Naive thymus-derived CD8-positive, alpha-beta T cell (primary cell): ENCODE data around the gene CD8B2. TPM values are rescaled to one million over a fixed set of nuclear protein-coding genes. Genes with fewer than 3 reads are reported as not detected.
A peak's percentile ranks its signal among the peaks of the same experiment; 100 is the strongest.
"Not testable (repeated sequence)": the region's sequence is repeated elsewhere in the genome, so short reads cannot be mapped to it uniquely, and the experiment has no call there.

Source experiments
- ATAC-seq, 2 donors: fragments of 150-1000 bp; cut with Tn5 transposase in 1 of 2; sonication (Bioruptor Pico), chemical (Tn5 transposase) in 1 of 2; 1 replicate in 1 of 2; 2 replicates in 1 of 2; pipeline ENCODE4 v1.10.0; 2021; ENCODE audit warnings: mild to moderate bottlenecking in 2 of 2, moderate library complexity in 2 of 2
- POLR2A ChIA-PET: fragments of 350-600 bp; sonication (Branson Sonifier 250); formaldehyde crosslinking; loops from one replicate; lab custom pipeline; 2021; ENCODE audit warnings: antibody characterized with exemption; lab: Charles Lee
- DNase-seq, 10 donors: peaks; one replicate each; pipeline versions ENCODE4 v3.0.0 to v3.0.0-alpha.2; 2020 to 2022
- H3K27ac Mint-ChIP-seq, 10 donors: one replicate each; pipeline ENCODE4 v1.8.0; 2020 to 2022; ENCODE audit warnings: mild to moderate bottlenecking in 10 of 10, mixed read lengths in 10 of 10, moderate library complexity in 4 of 10, inconsistent platforms in 1 of 10
- H3K27me3 Mint-ChIP-seq, 5 donors: one replicate each; pipeline ENCODE4 v1.8.0; 2021 to 2022; ENCODE audit warnings: mixed read lengths in 5 of 5
- H3K36me3 Mint-ChIP-seq, 3 donors: one replicate each; pipeline ENCODE4 v1.8.0; 2020 to 2022; ENCODE audit warnings: mixed read lengths in 3 of 3, mild to moderate bottlenecking in 2 of 3, inconsistent platforms in 1 of 3
- H3K4me1 Mint-ChIP-seq, 4 donors: one replicate each; pipeline ENCODE4 v1.8.0; 2021 to 2022; ENCODE audit warnings: mixed read lengths in 4 of 4
- H3K4me3 Mint-ChIP-seq, 10 donors: one replicate each; pipeline ENCODE4 v1.8.0; 2020 to 2022; ENCODE audit warnings: mild to moderate bottlenecking in 10 of 10, mixed read lengths in 10 of 10, moderate library complexity in 6 of 10, inconsistent platforms in 1 of 10
- H3K9me3 Mint-ChIP-seq, 9 donors: one replicate each; pipeline ENCODE4 v1.8.0; 2020 to 2022; ENCODE audit warnings: mixed read lengths in 9 of 9, mild to moderate bottlenecking in 3 of 9, inconsistent platforms in 1 of 9, moderate library complexity in 1 of 9
- polyA plus RNA-seq, 3 donors: library from polyadenylated mRNA; unstranded; fragments of 300-500 nt; fragmentation: Illumina TruSeq; gene quantifications; one replicate each; pipeline ENCODE4 v1.2.3, GENCODE V29; 2021
- total RNA-seq, 8 experiments: library from RNA in 2 of 8; stranded (reverse) in 2 of 8; gene quantifications; one replicate each; pipeline ENCODE4 v1.2.3 and lab custom pipeline; 2021 to 2026

Gene CD8B2
- total and polyA plus RNA-seq, 5 experiments from 2014 or later, result 13.1 to 32.6 (median 22.9) TPM

DNA sequence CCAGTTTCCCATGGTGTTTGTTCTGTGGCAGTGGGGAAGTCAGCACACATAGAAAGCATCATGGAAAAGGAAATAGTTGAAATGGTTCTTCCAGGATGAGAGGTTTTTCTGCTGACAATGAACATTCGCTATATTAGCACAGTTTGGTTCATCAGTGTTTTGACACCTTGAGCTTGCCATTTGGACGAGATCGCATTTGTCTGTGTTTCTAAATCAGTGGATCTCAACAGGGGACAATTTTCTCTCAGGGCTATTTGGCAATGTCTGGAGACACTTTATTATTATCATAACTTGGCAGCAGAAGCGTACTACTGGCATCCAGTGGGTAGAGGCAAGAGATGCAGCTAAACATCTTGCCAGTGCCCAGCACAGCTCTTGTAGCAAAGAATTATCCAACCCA lies 74.6 kb downstream of the CD8B2 start:
- no peak overlapping the region for H3K27ac Mint-ChIP-seq

DNA sequence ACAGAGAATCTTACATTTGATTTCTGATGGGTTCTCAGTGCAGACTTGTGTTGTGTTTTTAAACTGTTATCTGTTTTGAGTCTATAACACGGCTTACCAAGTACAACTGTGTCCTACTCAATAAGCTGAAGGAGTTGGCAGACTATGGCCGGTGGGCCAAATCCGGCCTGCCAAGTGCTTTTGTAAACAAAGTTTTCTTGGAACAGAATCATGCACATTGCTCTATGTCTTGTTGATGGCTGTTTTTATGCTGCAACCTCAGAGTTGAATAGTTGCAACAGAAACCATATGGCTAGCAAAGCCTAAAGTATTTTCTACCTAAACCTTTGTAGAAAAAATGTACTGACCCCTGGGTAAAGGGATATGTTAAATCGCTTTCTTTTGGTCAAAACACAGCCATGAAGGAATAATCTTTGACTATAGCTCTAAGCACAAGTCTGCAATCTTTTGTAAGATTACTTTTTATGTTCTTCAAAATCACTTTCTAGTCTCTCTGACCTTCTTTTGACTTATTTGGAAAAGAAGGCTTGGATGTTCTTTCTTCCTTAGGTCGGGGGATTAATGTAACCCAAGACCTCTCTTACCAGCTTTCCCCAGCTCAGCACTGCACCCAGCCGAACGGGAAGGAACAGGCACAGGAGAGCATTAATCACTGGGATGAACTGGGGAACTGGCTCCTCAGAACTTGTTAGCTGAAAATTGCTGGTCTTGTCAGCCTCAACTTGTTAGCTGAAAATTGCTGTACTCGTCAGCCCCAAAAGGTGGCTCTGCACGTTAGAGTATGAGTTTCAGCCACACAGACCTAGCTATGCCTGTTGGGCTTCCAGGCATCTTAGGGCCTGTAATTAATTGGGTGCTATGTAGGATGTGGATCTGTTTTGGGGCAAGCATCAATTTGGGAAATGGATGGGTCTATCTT lies 75.4 kb downstream of the CD8B2 start:
- POLR2A ChIA-PET, result no interaction called here
- peaks cover 0 to 3% (median 0%) of the 10 kb centered on the region in 5 donors for H3K27me3 Mint-ChIP-seq
- no peaks in the 10 kb centered on the region for H3K9me3 Mint-ChIP-seq
- no peaks in the 10 kb centered on the region for H3K36me3 Mint-ChIP-seq
- no peak for DNase-seq
- H3K4me3 Mint-ChIP-seq, result peak overlapping the region in 2 of 10 donors; percentile 17 to 55
- no peak overlapping the region for H3K27ac Mint-ChIP-seq
- no peak for ATAC-seq
- H3K4me1 Mint-ChIP-seq, result peaks cover 30 to 43% (median 40%) of the 10 kb centered on the region in 4 donors

More for the DNA sequence above, 74.6 kb downstream of the CD8B2 start:
- H3K27me3 Mint-ChIP-seq, result no peaks in the 10 kb centered on the region
- no peak overlapping the region for H3K4me3 Mint-ChIP-seq
- H3K36me3 Mint-ChIP-seq, result peaks cover 0 to 2% (median 2%) of the 10 kb centered on the region in 3 donors
- peaks cover 0 to 3% (median under 1%) of the 10 kb centered on the region in 9 donors for H3K9me3 Mint-ChIP-seq
- H3K4me1 Mint-ChIP-seq, result peaks cover 27 to 40% (median 35%) of the 10 kb centered on the region in 4 donors
- POLR2A ChIA-PET, result no interaction called here
- DNase-seq (no peak), ATAC-seq (no peak)

GRCh38 chr2:106563195-106563594 lies 76.0 kb downstream of the CD8B2 start:
- Mint-ChIP-seq H3K4me3 (peak overlapping the region in 2 of 10 donors; percentile 17 to 70), H3K27ac (no peak overlapping the region)

DNA sequence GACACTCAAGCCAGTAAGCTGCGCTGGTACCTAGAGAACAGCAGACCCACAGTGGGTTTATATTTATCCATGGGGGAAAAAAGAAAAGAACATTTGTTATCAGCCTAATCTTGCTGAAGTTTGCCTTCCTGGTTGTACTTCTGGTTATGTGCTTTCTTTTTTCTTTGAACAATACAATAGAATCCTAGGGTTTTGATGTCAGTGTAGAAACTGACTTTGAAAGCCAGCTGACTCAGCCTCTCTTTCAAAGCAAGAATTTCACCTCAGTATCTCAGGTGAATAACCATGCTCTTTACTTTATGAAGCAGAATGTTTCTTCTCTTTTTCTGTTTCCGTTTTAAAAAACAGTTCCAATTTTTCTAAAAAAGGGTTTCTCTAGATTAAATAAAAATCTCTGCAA lies 78.4 kb downstream of the CD8B2 start:
- H3K27me3 Mint-ChIP-seq, result peaks cover 0 to 3% (median 0%) of the 10 kb centered on the region in 5 donors

More at GRCh38 chr2:106563195-106563594, 76.0 kb downstream of the CD8B2 start:
- Mint-ChIP-seq H3K9me3 (no peaks in the 10 kb centered on the region), H3K4me1 (peaks cover 30 to 43% (median 40%) of the 10 kb centered on the region in 4 donors), H3K36me3 (no peaks in the 10 kb centered on the region), H3K27me3 (peaks cover 0 to 3% (median 0%) of the 10 kb centered on the region in 5 donors)
- ATAC-seq (no peak), DNase-seq (no peak)
- POLR2A ChIA-PET, result no interaction called here

GRCh38 chr2:106566050-106566449 lies 78.9 kb downstream of the CD8B2 start:
- H3K27ac Mint-ChIP-seq, result peak overlapping the region in 3 of 10 donors; percentile 30 to 45 (median 43)
- H3K9me3 Mint-ChIP-seq, result no peaks in the 10 kb centered on the region
- no peak for DNase-seq
- POLR2A ChIA-PET, result no interaction called here
- H3K27me3 Mint-ChIP-seq, result peaks cover 0 to 3% (median 0%) of the 10 kb centered on the region in 5 donors
- no peak for ATAC-seq
- H3K4me3 Mint-ChIP-seq, result peak overlapping the region in 2 of 10 donors; percentile 11 to 35
- H3K4me1 Mint-ChIP-seq, result peaks cover 30 to 43% (median 40%) of the 10 kb centered on the region in 4 donors
- no peaks in the 10 kb centered on the region for H3K36me3 Mint-ChIP-seq

More for the DNA sequence above, 78.4 kb downstream of the CD8B2 start:
- POLR2A ChIA-PET, result no interaction called here
- peak overlapping the region in 1 of 10 donors; percentile 12 for H3K27ac Mint-ChIP-seq
- no peaks in the 10 kb centered on the region for H3K9me3 Mint-ChIP-seq
- ATAC-seq (peak in 1 of 2 donors; percentile 59), DNase-seq (peak in 1 of 10 donors; percentile 20)
- no peaks in the 10 kb centered on the region for H3K36me3 Mint-ChIP-seq
- peaks cover 33 to 43% (median 40%) of the 10 kb centered on the region in 4 donors for H3K4me1 Mint-ChIP-seq
- peak overlapping the region in 4 of 10 donors; percentile 2 to 59 (median 18) for H3K4me3 Mint-ChIP-seq

- POLR2A ChIA-PET, H3K36me3 Mint-ChIP-seq, H3K27me3 Mint-ChIP-seq, DNase-seq, H3K9me3 Mint-ChIP-seq, ATAC-seq: not testable (repeated sequence)
- Mint-ChIP-seq H3K4me1 (peaks cover 31 to 43% (median 40%) of the 10 kb centered on the region in 4 donors), H3K4me3 (peak overlapping the region in 2 of 10 donors; percentile 11 to 35), H3K27ac (peak overlapping the region in 3 of 10 donors; percentile 30 to 76 (median 43))
These were observed 79.3 kb downstream of the CD8B2 start for GRCh38 chr2:106566484-106566883.

- Mint-ChIP-seq H3K27ac (peak overlapping the region in 1 of 10 donors; percentile 70), H3K4me3 (no peak overlapping the region), H3K36me3 (no peaks in the 10 kb centered on the region), H3K27me3 (peaks cover 0 to 9% (median 3%) of the 10 kb centered on the region in 5 donors), H3K9me3 (no peaks in the 10 kb centered on the region), H3K4me1 (peaks cover 16 to 22% (median 19%) of the 10 kb centered on the region in 4 donors)
- DNase-seq (no peak), ATAC-seq (no peak)
- POLR2A ChIA-PET, result no interaction called here
These were observed 83.2 kb downstream of the CD8B2 start for GRCh38 chr2:106570316-106570715.

Other genes starting within 250 kb of the CD8B2 start
- under 1 TPM in 1 of 2 experiments, not detected in 1; 0.16 TPM for gene RGPD3, start 19.0 kb upstream of the CD8B2 start, total RNA-seq
- under 1 TPM; 0.06 to 0.17 (median 0.06) TPM for gene RGPD3, start 19.0 kb upstream of the CD8B2 start, polyA plus RNA-seq